Neutrophil (primary cell): ENCODE results near the gene ZNF189.

Experiments
- H3K27ac ChIP-seq: fragments of 200-600 bp; sonication (generic); 2 replicates; pipeline ENCODE4 v1.5.1; 2016; ENCODE audit warnings: mild to moderate bottlenecking, moderate library complexity
- H3K27me3 ChIP-seq: fragments of 200-600 bp; sonication (generic); 2 replicates; pipeline ENCODE4 v1.6.0; 2016; ENCODE audit warnings: mild to moderate bottlenecking
- H3K36me3 ChIP-seq: fragments of 200-600 bp; sonication (generic); 2 replicates; pipeline ENCODE4 v1.5.1; 2017
- H3K4me1 ChIP-seq, 2 experiments: fragments of 200-600 bp in 1 of 2; sonication (generic) in 1 of 2; 1 replicate in 1 of 2; 2 replicates in 1 of 2; pipeline versions ENCODE4 v1.5.1 to v1.6.1; 2013 to 2016; ENCODE audit warnings: low read depth in 1 of 2, low read length in 1 of 2, mild to moderate bottlenecking in 1 of 2, moderate library complexity in 1 of 2; ENCODE audit not compliant: control insufficient read depth in 1 of 2, insufficient read depth in 1 of 2
- H3K4me3 ChIP-seq, 2 experiments: fragments of 200-600 bp in 1 of 2; sonication (generic) in 1 of 2; 1 replicate in 1 of 2; 2 replicates in 1 of 2; pipeline ENCODE4 v1.5.1; 2013 to 2016; ENCODE audit warnings: low read depth in 1 of 2, low read length in 1 of 2, mild to moderate bottlenecking in 1 of 2, moderate library complexity in 1 of 2
- H3K9me3 ChIP-seq: fragments of 200-600 bp; sonication (generic); 2 replicates; pipeline ENCODE4 v1.5.1; 2016
- TF ChIP-seq, protein P1 (sequence below): fragments of 200-600 bp; sonication (generic); IDR thresholded peaks from 2 replicates; pipeline ENCODE4 v1.5.1; 2016; ENCODE audit warnings: antibody characterized with exemption

ZNF189 gene

DNA sequence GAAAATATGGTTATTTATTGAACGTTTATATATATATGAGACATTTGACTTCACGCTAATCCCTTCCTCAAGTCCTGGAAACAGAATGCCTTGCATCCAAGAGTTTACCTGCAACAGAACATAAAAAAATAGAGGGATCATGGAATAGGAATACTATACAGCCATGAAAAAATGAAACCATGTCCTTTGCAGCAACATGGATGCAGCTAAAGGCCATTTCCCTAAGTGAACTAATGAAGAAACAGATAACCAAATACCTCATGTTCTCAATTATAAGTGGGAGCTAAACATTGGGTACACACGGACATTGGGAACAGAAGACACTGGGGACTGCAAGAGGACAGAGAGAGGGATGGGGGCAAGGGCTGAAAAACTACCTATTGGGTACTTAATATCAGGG, 26.8 kb upstream of the ZNF189 start:
- Histone ChIP-seq H3K27me3 (peaks cover 22% of the 10 kb centered on the region), H3K36me3 (no peaks in the 10 kb centered on the region), H3K9me3 (no peaks in the 10 kb centered on the region), H3K4me1 (no peaks in the 10 kb centered on the region), H3K27ac (no peak overlapping the region), H3K4me3 (no peak overlapping the region)
- TF ChIP-seq, protein P1, sequence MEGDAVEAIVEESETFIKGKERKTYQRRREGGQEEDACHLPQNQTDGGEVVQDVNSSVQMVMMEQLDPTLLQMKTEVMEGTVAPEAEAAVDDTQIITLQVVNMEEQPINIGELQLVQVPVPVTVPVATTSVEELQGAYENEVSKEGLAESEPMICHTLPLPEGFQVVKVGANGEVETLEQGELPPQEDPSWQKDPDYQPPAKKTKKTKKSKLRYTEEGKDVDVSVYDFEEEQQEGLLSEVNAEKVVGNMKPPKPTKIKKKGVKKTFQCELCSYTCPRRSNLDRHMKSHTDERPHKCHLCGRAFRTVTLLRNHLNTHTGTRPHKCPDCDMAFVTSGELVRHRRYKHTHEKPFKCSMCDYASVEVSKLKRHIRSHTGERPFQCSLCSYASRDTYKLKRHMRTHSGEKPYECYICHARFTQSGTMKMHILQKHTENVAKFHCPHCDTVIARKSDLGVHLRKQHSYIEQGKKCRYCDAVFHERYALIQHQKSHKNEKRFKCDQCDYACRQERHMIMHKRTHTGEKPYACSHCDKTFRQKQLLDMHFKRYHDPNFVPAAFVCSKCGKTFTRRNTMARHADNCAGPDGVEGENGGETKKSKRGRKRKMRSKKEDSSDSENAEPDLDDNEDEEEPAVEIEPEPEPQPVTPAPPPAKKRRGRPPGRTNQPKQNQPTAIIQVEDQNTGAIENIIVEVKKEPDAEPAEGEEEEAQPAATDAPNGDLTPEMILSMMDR = no peak

DNA sequence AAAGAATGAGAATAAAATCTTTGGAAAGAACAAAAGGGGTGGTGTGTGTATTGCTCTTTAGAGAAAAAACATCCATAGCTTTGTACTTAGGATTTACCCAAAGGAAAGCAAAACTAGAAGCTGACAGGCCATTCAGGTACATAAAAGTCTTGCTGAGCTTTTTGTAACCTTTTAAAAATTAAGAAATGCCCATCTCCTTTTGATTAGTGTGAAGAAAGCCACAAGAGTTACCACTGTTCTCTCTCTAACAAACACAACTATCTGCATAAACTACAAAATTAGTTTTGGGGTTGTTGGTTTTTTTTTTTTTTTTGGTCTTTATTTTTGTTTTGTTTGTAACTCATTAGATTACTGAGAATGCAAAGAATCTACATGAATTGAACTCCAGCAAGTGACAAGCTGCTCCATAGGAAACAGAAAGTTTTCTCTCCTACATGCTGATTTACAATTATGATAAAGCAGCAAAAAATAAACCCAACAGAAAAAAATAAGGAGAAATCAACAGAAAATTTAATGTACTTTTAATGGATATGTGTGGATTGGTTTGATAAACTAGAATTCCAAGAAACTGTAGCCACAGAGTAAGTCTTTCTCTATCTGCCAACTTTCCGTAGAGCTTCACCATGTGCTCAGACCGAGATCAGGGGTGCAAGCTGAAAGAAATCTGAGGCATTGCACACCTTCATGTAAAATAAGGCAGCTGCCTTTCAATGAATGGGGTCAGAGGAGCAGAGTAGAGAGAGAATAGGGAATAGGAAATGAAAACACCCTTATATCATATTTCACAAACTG, 26.1 kb upstream of the ZNF189 start:
- TF ChIP-seq, protein P1 = no peak
- H3K4me3 ChIP-seq = no peak overlapping the region
- H3K27ac ChIP-seq = no peak overlapping the region
- H3K36me3 ChIP-seq = no peaks in the 10 kb centered on the region
- no peaks in the 10 kb centered on the region for H3K9me3 ChIP-seq
- H3K4me1 ChIP-seq = no peaks in the 10 kb centered on the region
- H3K27me3 ChIP-seq = peaks cover 22% of the 10 kb centered on the region

DNA sequence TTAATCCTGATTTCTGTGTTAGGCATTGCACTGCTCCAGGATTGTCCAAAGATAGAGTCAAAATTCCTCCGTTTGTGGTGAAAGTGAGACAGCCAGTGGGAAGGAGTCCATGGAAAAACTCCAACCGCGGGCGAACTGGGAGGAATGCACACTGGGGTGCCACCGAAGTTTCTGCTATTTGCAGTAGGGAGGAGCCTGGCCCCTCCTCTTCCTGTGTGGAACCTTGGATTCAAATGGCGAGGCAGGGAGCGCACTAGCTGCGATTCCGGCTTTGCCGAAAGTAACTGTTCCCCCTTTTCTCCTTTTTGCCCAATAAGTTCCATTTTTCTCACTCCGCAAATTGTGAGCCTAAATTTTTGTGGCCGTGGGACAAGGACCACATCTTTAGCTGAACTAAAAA, 23.1 kb upstream of the ZNF189 start:
- TF ChIP-seq, protein P1 = no peak
- Histone ChIP-seq H3K27ac (no peak overlapping the region), H3K27me3 (peaks cover 17% of the 10 kb centered on the region), H3K4me3 (no peak overlapping the region), H3K9me3 (no peaks in the 10 kb centered on the region), H3K4me1 (no peaks in the 10 kb centered on the region), H3K36me3 (no peaks in the 10 kb centered on the region)

DNA sequence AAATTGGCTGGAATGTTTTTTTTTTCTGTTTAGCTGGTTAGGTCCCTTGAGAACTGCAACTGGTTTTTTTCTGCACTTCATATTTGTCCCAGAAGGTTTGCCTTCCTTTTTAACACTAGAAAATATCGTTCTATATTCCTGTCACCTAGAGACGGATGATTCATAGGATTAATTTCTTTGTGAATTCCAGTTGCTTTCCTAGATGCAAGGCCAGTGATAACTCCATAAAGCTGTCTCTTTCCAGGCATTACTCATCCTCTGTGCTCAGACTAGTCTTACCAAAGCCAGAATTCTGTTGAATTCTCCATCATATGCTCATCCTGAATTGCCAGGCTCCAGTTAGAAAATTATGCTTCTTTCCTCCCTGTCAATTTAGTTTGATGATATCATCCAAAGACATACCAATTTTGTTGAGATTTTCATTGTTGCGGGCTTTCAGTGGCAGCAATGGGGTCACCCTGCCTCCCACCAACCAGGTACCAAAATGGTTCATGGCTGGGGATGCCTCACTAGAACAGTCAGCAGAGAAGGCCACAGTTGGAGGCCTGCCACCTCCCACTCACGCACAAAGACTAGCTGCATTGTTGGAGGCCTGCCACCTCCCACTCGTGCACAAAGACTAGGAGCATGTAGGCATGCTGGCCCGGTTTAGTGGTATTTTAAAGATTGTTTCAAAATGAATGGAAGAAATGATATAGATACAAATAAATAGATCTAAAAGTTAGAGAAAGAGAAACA, 22.4 kb upstream of the ZNF189 start:
- no peaks in the 10 kb centered on the region for H3K36me3 ChIP-seq
- no peaks in the 10 kb centered on the region for H3K9me3 ChIP-seq
- H3K4me3 ChIP-seq = no peak overlapping the region
- no peak overlapping the region for H3K27ac ChIP-seq
- H3K27me3 ChIP-seq = peaks cover 17% of the 10 kb centered on the region
- no peaks in the 10 kb centered on the region for H3K4me1 ChIP-seq
- TF ChIP-seq, protein P1 = no peak

DNA sequence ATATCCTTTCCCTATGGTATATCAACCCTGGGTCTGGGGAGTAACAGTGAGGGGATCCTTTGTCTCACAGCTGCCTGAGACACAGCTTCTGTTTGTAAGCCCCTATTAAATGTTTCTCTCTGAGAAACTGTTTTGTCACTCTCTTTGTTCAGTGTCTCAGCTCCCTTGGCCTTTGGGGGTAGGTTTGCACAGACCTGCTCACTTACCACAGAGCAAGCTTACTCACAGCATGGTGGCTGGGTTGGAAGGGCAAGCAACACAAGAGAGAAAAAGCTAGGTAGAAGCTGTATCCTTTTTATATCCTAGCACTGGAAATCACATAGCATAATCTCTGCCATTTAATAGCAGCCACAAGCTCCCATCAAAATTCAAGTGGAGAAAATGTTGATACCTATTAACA, 18.4 kb upstream of the ZNF189 start:
- no peaks in the 10 kb centered on the region for H3K4me1 ChIP-seq
- no peak overlapping the region for H3K27ac ChIP-seq
- TF ChIP-seq, protein P1 = no peak
- H3K9me3 ChIP-seq = no peaks in the 10 kb centered on the region
- no peaks in the 10 kb centered on the region for H3K36me3 ChIP-seq
- H3K27me3 ChIP-seq = peaks cover 12% of the 10 kb centered on the region
- H3K4me3 ChIP-seq = no peak overlapping the region
